Aorta (tissue), 5 donors: Measurements from ENCODE around the gene ACMSD. TPM values are rescaled to one million over a fixed set of nuclear protein-coding genes. Genes with fewer than 3 reads are reported as not detected.
"Not testable (repeated sequence)": the region's sequence is repeated elsewhere in the genome, so short reads cannot be mapped to it uniquely, and the experiment has no call there.

ENCODE experiments used
- ATAC-seq: fragments of 200-7000 bp; cut with Tn5 transposase; one replicate; pipeline ENCODE4 v1.9.1; 2022; ENCODE audit warnings: moderate library complexity; ENCODE audit not compliant: low FRiP score
- DNase-seq, 2 donors: peaks; one replicate each; pipeline ENCODE4 v3.0.0-alpha.2; 2020
- H3K27ac ChIP-seq, 2 donors: one replicate each; pipeline ENCODE4 v1.5.1; 2013; ENCODE audit warnings: low read length in 2 of 2, mild to moderate bottlenecking in 2 of 2, moderate library complexity in 2 of 2, control low read depth in 1 of 2, inconsistent platforms in 1 of 2, low read depth in 1 of 2
- H3K27me3 ChIP-seq, 2 donors: one replicate each; pipeline ENCODE4 v1.6.1; 2013; ENCODE audit warnings: control low read depth in 1 of 2, low read length in 1 of 2, mild to moderate bottlenecking in 1 of 2, moderate library complexity in 1 of 2; ENCODE audit not compliant: insufficient read depth in 2 of 2, control insufficient read depth in 1 of 2
- H3K36me3 ChIP-seq, 2 donors: one replicate each; pipeline ENCODE4 v1.6.1; 2013; ENCODE audit warnings: control low read depth in 1 of 2, low read length in 1 of 2, mild to moderate bottlenecking in 1 of 2; ENCODE audit not compliant: insufficient read depth in 2 of 2, control insufficient read depth in 1 of 2
- H3K4me1 ChIP-seq, 2 donors: one replicate each; pipeline ENCODE4 v1.6.1; 2013; ENCODE audit warnings: low read length in 2 of 2, control low read depth in 1 of 2, mild to moderate bottlenecking in 1 of 2, moderate library complexity in 1 of 2; ENCODE audit not compliant: insufficient read depth in 2 of 2, control insufficient read depth in 1 of 2
- H3K4me3 ChIP-seq, 2 donors: one replicate each; pipeline ENCODE4 v1.5.1; 2013; ENCODE audit warnings: low read length in 2 of 2, control low read depth in 1 of 2, mild to moderate bottlenecking in 1 of 2
- H3K9me3 ChIP-seq: one replicate; pipeline ENCODE4 v1.6.1; 2013; ENCODE audit warnings: mild to moderate bottlenecking, low read length; ENCODE audit not compliant: control insufficient read depth
- WGBS, 2 donors: extraction: QIAGEN DNeasy Blood & Tissue Kit; methylation state at CpG; one replicate each; pipeline ENCODE4 v1.1.7; 2013; 5-methylcytosine and 5-hydroxymethylcytosine counted together
- intact Hi-C, 2 donors: fragments of 100-400 bp; cut with DNase I; formaldehyde crosslinking; loops; one replicate each; pipeline versions ENCODE4 v1.14.2 to v1.15.0; 2022
- long read RNA-seq, 2 donors: library from polyadenylated mRNA; unstranded; transcript quantifications; one replicate each; pipeline ENCODE4 v2.0.0, GENCODE V29; 2020 to 2021
- polyA plus RNA-seq, 2 donors: library from polyadenylated mRNA; stranded (reverse); fragments of 200-250 nt; gene quantifications; one replicate each; pipeline ENCODE4 v1.2.3, GENCODE V29; 2013
- total RNA-seq, 2 donors: library from RNA; stranded (reverse); fragmentation: NEBNext Ultra II Directional; extraction: Animal tissue kit (Norgen Biotek cat#: 25700); gene quantifications; one replicate each; pipeline ENCODE4 v1.2.1, GENCODE V29; 2021
- donor health status: healthy with polysubstance abuse.
- donor health status: Bipolar disorder and iron deficiency.
- donor health status: DM: no; HTN: no; CAD: no.
- donor health status: DM: no; HTN: no; CAD: no.
- donor health status: DM: yes; HTN: yes; CAD: no.

Gene ACMSD
- total RNA-seq (not detected), polyA plus RNA-seq (not detected)
- long read RNA-seq, donor 1, partial matches to known transcripts, result 0 of 2 reads
- long read RNA-seq, donor 1, other reads (novel, unspliced or antisense), result 2 of 2 reads
- long read RNA-seq, donor 2, partial matches to known transcripts, result 0 of 2 reads
- long read RNA-seq, donor 2, other reads (novel, unspliced or antisense), result 2 of 2 reads

DNA sequence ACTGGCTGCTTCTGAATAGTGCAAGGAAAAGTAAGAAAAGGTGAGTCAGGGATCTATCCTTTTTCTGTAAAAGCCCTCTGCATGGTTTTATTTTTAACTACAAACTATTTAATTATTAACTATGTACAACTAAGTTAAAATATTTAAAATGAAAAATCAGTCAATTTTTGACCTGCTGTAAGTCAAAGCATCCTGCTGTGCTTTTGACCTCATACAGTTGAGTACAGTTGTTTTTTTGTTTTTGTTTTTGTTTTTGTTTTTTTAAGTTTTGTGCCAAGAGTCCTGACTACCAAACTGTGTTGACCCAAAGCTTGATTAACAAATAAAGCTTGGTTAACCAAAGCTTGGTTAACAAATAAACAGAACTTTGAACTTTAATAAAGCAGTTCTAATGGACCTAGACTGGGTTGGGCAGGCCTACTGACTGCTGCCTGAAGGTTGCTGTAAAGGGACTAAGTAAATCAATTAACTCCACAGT lies at the start of gene ACMSD:
Gene ACMSD (plus strand): TSS at position 474 of the 478 bp plus-strand sequence. CDS start 67 bp downstream, outside the sequence.
- no peaks in the 10 kb centered on the region for H3K4me1 ChIP-seq
- intact Hi-C loops, result no loop called here
- H3K36me3 ChIP-seq, result no peaks in the 10 kb centered on the region
- H3K9me3 ChIP-seq, result no peaks in the 10 kb centered on the region
- DNase-seq (no peak), ATAC-seq (no peak)
- H3K27me3 ChIP-seq, result no peaks in the 10 kb centered on the region
- no peak within 1 kb of the TSS for H3K4me3 ChIP-seq
- H3K27ac ChIP-seq, result no peak within 1 kb of the TSS

DNA sequence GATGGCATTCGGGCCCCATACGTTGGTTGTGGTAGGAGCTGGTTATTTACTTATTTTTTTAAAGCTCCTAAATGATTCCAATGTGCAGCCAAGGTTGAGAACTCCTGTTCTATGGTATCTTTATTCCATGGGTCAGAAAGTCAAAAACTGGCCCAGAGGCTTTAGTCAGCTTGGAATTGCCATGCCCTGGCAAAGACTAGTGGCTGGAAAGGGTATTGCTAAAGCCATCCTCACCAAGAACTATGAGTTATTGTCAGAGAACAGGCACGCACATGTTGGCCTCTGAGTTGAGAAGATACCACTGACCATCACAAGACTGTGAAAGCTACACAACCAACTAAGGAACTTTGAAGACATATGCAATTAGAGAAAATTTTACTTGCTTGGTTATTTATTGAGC lies 47.9 kb upstream of the ACMSD start:
- 76 to 87% methylated on average over 3 of the region's 3 CpGs for WGBS, 2 donors
- intact Hi-C loops, result no loop called here

DNA sequence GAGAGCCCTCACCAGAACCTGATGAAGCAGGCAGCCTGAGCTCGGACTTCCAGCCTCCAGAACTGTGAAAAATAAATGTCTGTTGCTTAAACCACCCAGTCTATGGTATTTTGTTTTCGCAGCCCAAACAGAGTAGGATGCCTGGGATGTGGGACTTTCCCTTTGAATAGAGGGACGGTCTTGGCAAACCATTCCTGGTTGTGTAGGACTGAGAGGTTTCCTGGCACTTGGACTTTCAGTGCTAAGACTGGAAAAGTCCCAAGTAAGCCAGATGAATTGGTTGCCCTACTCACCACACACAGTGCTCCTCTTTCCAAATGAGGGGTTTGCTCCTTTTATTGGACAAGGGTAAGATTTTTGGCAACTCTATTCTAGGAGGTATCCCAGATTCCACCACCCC lies 46.8 kb upstream of the ACMSD start:
- no peak overlapping the region for H3K27ac ChIP-seq
- intact Hi-C loops, result no loop called here
- H3K9me3 ChIP-seq, result peaks cover under 1% of the 10 kb centered on the region
- 68 to 71% methylated on average over 3 of the region's 3 CpGs for whole genome bisulfite sequencing, 2 donors
- DNase-seq (no peak), ATAC-seq (no peak)
- no peaks in the 10 kb centered on the region for H3K27me3 ChIP-seq
- no peak overlapping the region for H3K4me3 ChIP-seq
- no peaks in the 10 kb centered on the region for H3K36me3 ChIP-seq
- no peaks in the 10 kb centered on the region for H3K4me1 ChIP-seq

More for the DNA sequence above, 47.9 kb upstream of the ACMSD start:
- no peak for ATAC-seq
- no peaks in the 10 kb centered on the region for H3K27me3 ChIP-seq
- H3K9me3 ChIP-seq, result peaks cover 2% of the 10 kb centered on the region
- H3K36me3 ChIP-seq, result no peaks in the 10 kb centered on the region
- H3K27ac ChIP-seq, result no peak overlapping the region
- H3K4me1 ChIP-seq, result no peaks in the 10 kb centered on the region
- no peak for DNase-seq
- no peak overlapping the region for H3K4me3 ChIP-seq

DNA sequence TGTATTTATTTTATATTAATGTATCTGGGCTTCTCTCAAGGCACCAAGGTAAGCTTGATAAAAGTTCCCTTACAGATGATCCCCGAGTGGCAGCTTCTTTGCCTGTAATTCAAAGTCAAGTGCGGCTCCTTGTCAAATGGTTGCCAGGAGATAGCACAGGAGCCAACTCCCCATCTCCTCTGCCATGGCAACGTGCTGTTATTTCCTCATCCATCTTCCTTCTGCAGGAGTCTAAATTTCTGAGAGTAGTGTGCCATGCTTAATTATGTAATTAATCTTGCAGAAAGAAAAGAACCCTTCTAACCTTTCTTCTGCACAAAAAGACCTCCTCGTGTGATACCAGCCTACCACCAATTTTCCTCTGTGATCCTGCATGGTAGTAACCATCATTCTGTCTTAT lies 46.2 kb upstream of the ACMSD start:
- no peaks in the 10 kb centered on the region for H3K27me3 ChIP-seq
- H3K9me3 ChIP-seq, result no peaks in the 10 kb centered on the region
- ATAC-seq (no peak), DNase-seq (no peak)
- H3K4me1 ChIP-seq, result no peaks in the 10 kb centered on the region
- intact Hi-C loops, result no loop called here
- H3K27ac ChIP-seq, result no peak overlapping the region
- no peak overlapping the region for H3K4me3 ChIP-seq
- WGBS, 2 donors, result 72 to 77% methylated on average over 4 of the region's 4 CpGs
- H3K36me3 ChIP-seq, result no peaks in the 10 kb centered on the region

DNA sequence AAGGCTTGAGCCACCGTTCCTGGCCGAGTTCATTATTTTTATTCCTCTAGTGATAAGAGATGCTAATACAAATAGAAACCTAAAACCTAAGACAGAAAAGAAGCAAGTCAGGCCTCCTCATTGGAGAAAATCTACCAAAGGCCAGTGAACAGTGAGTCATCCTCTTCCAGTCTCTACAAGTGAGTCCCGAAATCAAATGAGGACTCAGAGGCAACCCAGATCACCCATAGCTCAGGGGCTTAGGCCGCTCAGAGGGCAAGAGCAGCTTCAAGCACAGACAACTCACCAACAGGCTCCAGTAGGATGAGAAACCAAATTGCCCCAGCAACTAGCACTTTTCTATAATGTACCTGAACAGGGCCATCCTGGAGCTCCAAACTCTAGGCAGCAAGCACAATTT lies 42.7 kb upstream of the ACMSD start:
- ATAC-seq (no peak), DNase-seq (no peak)
- Histone ChIP-seq H3K4me1 (no peaks in the 10 kb centered on the region), H3K27ac (no peak overlapping the region), H3K36me3 (no peaks in the 10 kb centered on the region), H3K4me3 (no peak overlapping the region), H3K27me3 (no peaks in the 10 kb centered on the region), H3K9me3 (peaks cover 2% of the 10 kb centered on the region)
- intact Hi-C loops, result no loop called here
- WGBS, 2 donors, result 63 to 69% methylated on average over 4 of the region's 4 CpGs

DNA sequence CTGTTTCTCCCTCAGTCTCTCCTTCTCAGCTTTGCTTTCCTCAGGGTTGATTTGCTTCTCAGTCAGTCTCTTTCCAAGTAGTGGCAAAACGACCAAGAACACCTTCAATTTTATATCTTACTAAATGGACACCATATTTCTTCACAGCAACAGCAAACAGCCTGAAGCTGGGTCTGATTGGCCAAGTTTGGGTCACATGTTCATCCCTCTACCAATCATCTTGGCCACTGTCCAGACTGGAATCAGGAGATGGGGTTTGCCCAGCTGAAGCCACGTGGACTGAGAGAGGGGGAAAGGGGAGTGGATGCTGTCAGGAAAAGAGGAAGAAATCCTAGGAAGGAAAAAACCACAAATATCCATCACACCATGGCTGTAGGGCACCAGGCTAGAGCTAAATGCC lies 42.0 kb upstream of the ACMSD start:
- no peaks in the 10 kb centered on the region for H3K27me3 ChIP-seq
- intact Hi-C loops, result no loop called here
- H3K36me3 ChIP-seq, result no peaks in the 10 kb centered on the region
- no peak for ATAC-seq
- WGBS, 2 donors, result 59 to 65% methylated on average over 2 of the region's 2 CpGs
- no peak overlapping the region for H3K4me3 ChIP-seq
- H3K27ac ChIP-seq, result no peak overlapping the region
- DNase-seq, result no peak
- H3K4me1 ChIP-seq, result no peaks in the 10 kb centered on the region
- peaks cover 2% of the 10 kb centered on the region for H3K9me3 ChIP-seq

DNA sequence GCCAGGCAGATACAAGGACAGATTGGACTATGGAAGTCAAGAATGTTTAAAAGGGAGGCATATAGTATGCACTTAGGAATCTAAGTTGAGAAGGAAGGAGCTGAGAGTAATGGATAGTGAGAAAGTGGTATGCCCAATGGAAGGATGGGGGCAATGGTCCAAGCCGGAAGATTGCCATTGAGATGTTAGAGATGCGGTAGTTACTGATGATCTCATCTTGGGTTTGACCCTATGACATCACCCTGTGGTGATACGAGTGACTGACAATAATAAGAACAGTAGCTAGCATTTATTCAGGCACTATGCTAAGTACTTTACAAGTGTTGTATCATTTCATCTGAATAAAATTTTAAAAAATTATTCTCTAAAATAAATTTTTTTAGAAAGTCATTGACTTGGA lies 38.5 kb upstream of the ACMSD start:
- 83 to 85% methylated on average over 3 of the region's 3 CpGs for WGBS, 2 donors
- Histone ChIP-seq H3K27me3 (no peaks in the 10 kb centered on the region), H3K4me3 (no peak overlapping the region), H3K4me1 (no peaks in the 10 kb centered on the region), H3K9me3 (peaks cover 2% of the 10 kb centered on the region), H3K36me3 (no peaks in the 10 kb centered on the region), H3K27ac (no peak overlapping the region)
- ATAC-seq (no peak), DNase-seq (no peak)
- intact Hi-C loops, result no loop called here

DNA sequence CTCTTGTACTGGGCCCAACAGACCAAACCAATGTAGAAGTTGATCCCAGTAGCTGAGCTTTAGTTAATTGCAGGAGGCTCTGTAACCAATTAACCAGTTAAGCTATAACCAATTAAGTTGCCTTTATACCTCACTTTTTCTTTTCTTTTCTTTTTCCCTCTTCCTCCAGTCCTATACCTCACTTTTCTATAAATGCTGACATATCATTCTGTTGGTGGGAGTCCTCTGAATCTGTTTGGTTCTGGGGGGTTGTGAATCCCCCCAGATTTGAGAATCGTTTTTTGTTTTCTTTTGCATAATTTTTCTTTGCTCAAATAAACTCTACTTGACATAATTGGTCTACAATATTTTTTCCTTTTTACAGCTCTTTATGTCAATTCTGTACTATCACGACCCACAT lies 38.1 kb upstream of the ACMSD start:
- Histone ChIP-seq H3K4me1 (no peaks in the 10 kb centered on the region), H3K4me3 (no peak overlapping the region), H3K27ac (no peak overlapping the region), H3K27me3 (no peaks in the 10 kb centered on the region), H3K36me3 (no peaks in the 10 kb centered on the region), H3K9me3 (peaks cover 2% of the 10 kb centered on the region)
- whole genome bisulfite sequencing, 2 donors, result 47 to 53% methylated on average over 2 of the region's 2 CpGs
- no peak for DNase-seq
- intact Hi-C loops, result no loop called here
- no peak for ATAC-seq

DNA sequence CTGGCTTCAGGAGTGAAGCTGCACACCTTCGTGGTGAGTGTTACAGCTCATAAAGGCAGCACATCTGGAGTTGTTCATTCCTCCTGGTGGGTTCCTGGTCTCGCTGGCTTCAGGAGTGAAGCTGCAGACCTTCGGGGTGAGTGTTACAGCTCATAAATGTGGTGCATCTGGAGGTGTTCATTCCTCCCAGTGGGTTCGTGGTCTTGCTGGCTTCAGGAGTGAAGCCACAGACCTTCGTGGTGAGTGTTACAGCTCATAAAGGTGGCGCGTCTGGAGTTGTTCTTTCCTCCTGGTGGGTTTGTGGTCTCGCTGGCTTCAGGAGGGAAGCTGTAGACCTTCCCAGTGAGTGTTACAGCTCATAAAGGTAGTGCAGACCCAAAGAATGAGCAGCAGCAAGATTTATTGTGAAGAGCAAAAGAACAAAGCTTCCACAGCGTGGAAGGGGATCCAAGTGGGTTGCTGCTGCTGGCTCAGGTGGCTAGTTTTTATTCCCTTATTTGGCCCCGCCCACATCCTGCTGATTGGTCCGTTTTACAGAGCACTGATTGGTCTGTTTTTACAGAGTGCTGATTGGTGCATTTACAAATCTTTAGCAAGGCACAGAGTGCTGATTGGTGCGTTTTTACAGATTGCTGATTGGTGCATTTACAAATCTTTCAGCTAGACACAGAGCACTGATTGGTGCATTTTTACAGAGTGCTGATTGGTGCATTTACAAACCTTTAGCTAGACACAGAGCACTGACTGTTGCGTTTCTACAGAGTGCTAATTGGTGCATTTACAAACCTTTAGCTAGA lies 34.6 kb upstream of the ACMSD start:
- DNase-seq, H3K27me3 ChIP-seq, H3K4me1 ChIP-seq, H3K4me3 ChIP-seq, H3K27ac ChIP-seq, ATAC-seq, intact Hi-C loops, H3K9me3 ChIP-seq, H3K36me3 ChIP-seq: not testable (repeated sequence)
- 76 to 77% methylated on average over 13 of the region's 13 CpGs for WGBS, 2 donors
